Fibroblast of lung (primary cell): Measurements from ENCODE around the gene CEBPE. TPM values are rescaled to one million over a fixed set of nuclear protein-coding genes. Genes with fewer than 3 reads are reported as not detected.

Experiments
- DNase-seq, 2 donors: peaks; one replicate each; pipeline versions ENCODE4 v3.0.0 to v3.0.0-alpha.2; 2010; ENCODE audit warnings: low read depth in 2 of 2
- H2AFZ ChIP-seq: 2 replicates; pipeline ENCODE4 v1.5.1; 2012; ENCODE audit warnings: low read length, control low read depth, inconsistent platforms
- H3K27ac ChIP-seq: 2 replicates; pipeline ENCODE4 v1.5.1; 2011; ENCODE audit warnings: low read length, control low read depth; ENCODE audit not compliant: insufficient read depth
- H3K27me3 ChIP-seq: 2 replicates; pipeline ENCODE4 v1.5.1; 2011; ENCODE audit warnings: mild to moderate bottlenecking, low read length; ENCODE audit not compliant: control insufficient read depth, insufficient read depth
- H3K36me3 ChIP-seq: 2 replicates; pipeline ENCODE4 v1.5.1; 2011; ENCODE audit warnings: low read length; ENCODE audit not compliant: control insufficient read depth, insufficient read depth
- H3K4me1 ChIP-seq: 2 replicates; pipeline ENCODE4 v1.5.1; 2011; ENCODE audit warnings: low read length; ENCODE audit not compliant: control insufficient read depth, insufficient read depth; ENCODE audit errors: extremely low read depth
- H3K4me2 ChIP-seq: 2 replicates; pipeline ENCODE4 v1.5.1; 2011; ENCODE audit warnings: low read length, control low read depth; ENCODE audit not compliant: insufficient read depth; ENCODE audit errors: extremely low read depth
- H3K4me3 ChIP-seq, 4 experiments: fragments of 200-600 bp in 1 of 4; sonication (generic) in 1 of 4; replicated peaks in 1 of 4; 2 replicates each; pipeline ENCODE4 v1.5.1; 2011 to 2016; ENCODE audit warnings: low read length in 4 of 4, low read depth in 3 of 4, mild to moderate bottlenecking in 3 of 4, control low read depth in 2 of 4, inconsistent platforms in 1 of 4, mixed read lengths in 1 of 4; ENCODE audit not compliant: insufficient read depth in 1 of 4; ENCODE audit errors: control extremely low read depth in 1 of 4
- H3K79me2 ChIP-seq: 2 replicates; pipeline ENCODE4 v1.5.1; 2012; ENCODE audit warnings: mild to moderate bottlenecking, low read length, inconsistent platforms; ENCODE audit not compliant: control insufficient read depth, insufficient read depth
- H3K9ac ChIP-seq: 2 replicates; pipeline ENCODE4 v1.5.1; 2011; ENCODE audit warnings: mild to moderate bottlenecking, low read length, control low read depth; ENCODE audit not compliant: insufficient read depth
- H3K9me3 ChIP-seq: 2 replicates; pipeline ENCODE4 v1.5.1; 2012; ENCODE audit warnings: low read depth, low read length; ENCODE audit not compliant: control insufficient read depth, insufficient read depth
- H4K20me1 ChIP-seq: 2 replicates; pipeline ENCODE4 v1.5.1; 2011; ENCODE audit warnings: low read length; ENCODE audit not compliant: control insufficient read depth, insufficient read depth; ENCODE audit errors: extremely low read depth
- CTCF ChIP-seq, 2 donors: IDR thresholded peaks in 1 of 2; conservative IDR thresholded peaks in 1 of 2; 1 replicate in 1 of 2; 2 replicates in 1 of 2; pipeline ENCODE4 v1.5.1; 2011 to 2012; ENCODE audit warnings: low read length in 2 of 2, control low read depth in 1 of 2, inconsistent platforms in 1 of 2, low read depth in 1 of 2, mild to moderate bottlenecking in 1 of 2
- EZH2 ChIP-seq: IDR thresholded peaks from 2 replicates; pipeline ENCODE4 v1.5.1; 2012; ENCODE audit warnings: low read length, control low read depth, mild to moderate bottlenecking; ENCODE audit errors: missing control alignments
- polyA plus RNA-seq, 2 donors: library from polyadenylated mRNA; depleted of rRNA in 1 of 2; stranded (reverse) in 1 of 2; unstranded in 1 of 2; fragments of >200 nt; gene quantifications; 2 replicates each; pipeline ENCODE4 v1.2.1, GENCODE V29; 2011 to 2012; ENCODE audit warnings: missing spikeins in 1 of 2
- total RNA-seq: library from RNA; depleted of rRNA; stranded (reverse); fragments of >200 nt; gene quantifications from 2 replicates; pipeline ENCODE4 v1.2.1, GENCODE V29; 2014

The CEBPE gene
- total and polyA plus RNA-seq, 2 donors (not counting 1 experiment from before 2014, with no cell fraction given), result not detected

GRCh38 chr14:23068789-23069412, 50.2 kb downstream of the CEBPE start:
- Histone ChIP-seq H3K36me3 (peaks cover 25% of the 10 kb centered on the region), H3K9me3 (no peaks in the 10 kb centered on the region), H4K20me1 (no peaks in the 10 kb centered on the region), H3K27ac (no peak overlapping the region), H3K4me3 (peak overlapping the region in 2 of 4 experiments; percentile 43 to 45), H3K4me2 (peak overlapping the region; percentile 53), H3K9ac (no peak overlapping the region), H2AFZ (no peak overlapping the region), H3K4me1 (peaks cover 20% of the 10 kb centered on the region), H3K27me3 (no peaks in the 10 kb centered on the region), H3K79me2 (peaks cover 58% of the 10 kb centered on the region)
- peak; percentile 100 for TF ChIP-seq CTCF (conservative IDR thresholded peaks at IDR 0.05 in 1 of 2, IDR thresholded peaks at IDR 0.05 in 1 of 2; ENCODE audit: low read depth in 1 of 2, low read length in 2 of 2)
- TF ChIP-seq EZH2, result no peak
- peak; percentile 86 to 95 for DNase-seq

GRCh38 chr14:23067847-23068788, 50.9 kb downstream of the CEBPE start:
- Histone ChIP-seq H3K79me2 (peaks cover 58% of the 10 kb centered on the region), H3K4me2 (peak overlapping the region; percentile 53), H3K27ac (no peak overlapping the region), H3K9me3 (no peaks in the 10 kb centered on the region), H3K4me1 (peaks cover 20% of the 10 kb centered on the region), H3K27me3 (no peaks in the 10 kb centered on the region), H3K36me3 (peaks cover 29% of the 10 kb centered on the region), H2AFZ (no peak overlapping the region), H3K9ac (no peak overlapping the region), H3K4me3 (peak overlapping the region in 2 of 4 experiments; percentile 43), H4K20me1 (no peaks in the 10 kb centered on the region)
- TF ChIP-seq CTCF (conservative IDR thresholded peaks at IDR 0.05 in 1 of 2, IDR thresholded peaks at IDR 0.05 in 1 of 2; ENCODE audit: low read depth in 1 of 2, low read length in 2 of 2) (no peak), EZH2 (no peak)
- no peak for DNase-seq

Other genes with a start within 250 kb of the CEBPE start
- 71.9 and 95.5 TPM in 2 replicates for gene LRP10, start 247.5 kb downstream of the CEBPE start, total RNA-seq
- 100 and 130 TPM in 2 replicates for gene LRP10, start 247.5 kb downstream of the CEBPE start, polyA plus RNA-seq
- gene REM2, start 236.0 kb downstream of the CEBPE start, total RNA-seq, result 0.17 and 0.26 TPM in 2 replicates
- gene REM2, start 236.0 kb downstream of the CEBPE start, polyA plus RNA-seq, result 0.02 and 0.06 TPM in 2 replicates
- 44.9 and 51.0 TPM in 2 replicates for gene RBM23, start 200.1 kb downstream of the CEBPE start, total RNA-seq
- 85.0 and 85.3 TPM in 2 replicates for gene RBM23, start 200.1 kb downstream of the CEBPE start, polyA plus RNA-seq
- gene PRMT5, start 189.9 kb downstream of the CEBPE start, total RNA-seq, result 50.3 and 54.8 TPM in 2 replicates
- 91.7 and 136 TPM in 2 replicates for gene PRMT5, start 189.9 kb downstream of the CEBPE start, polyA plus RNA-seq
- gene HAUS4, start 162.2 kb downstream of the CEBPE start, total RNA-seq, result 47.9 and 53.9 TPM in 2 replicates
- 21.9 and 25.8 TPM in 2 replicates for gene HAUS4, start 162.2 kb downstream of the CEBPE start, polyA plus RNA-seq
- gene AJUBA, start 136.7 kb downstream of the CEBPE start, total RNA-seq, result 57.0 and 84.9 TPM in 2 replicates
- gene AJUBA, start 136.7 kb downstream of the CEBPE start, polyA plus RNA-seq, result 26.1 and 41.3 TPM in 2 replicates
- gene C14orf93, start 109.1 kb downstream of the CEBPE start, total RNA-seq, result 10.5 and 13.0 TPM in 2 replicates
- gene C14orf93, start 109.1 kb downstream of the CEBPE start, polyA plus RNA-seq, result 4.8 and 5.4 TPM in 2 replicates
- 166 and 204 TPM in 2 replicates for gene PSMB5, start 84.4 kb downstream of the CEBPE start, total RNA-seq
- gene PSMB5, start 84.4 kb downstream of the CEBPE start, polyA plus RNA-seq, result 237 and 276 TPM in 2 replicates
- gene PSMB11, start 77.0 kb downstream of the CEBPE start, total RNA-seq, result under 0.01 TPM in 1 of 2 replicates, not detected in the other
- gene PSMB11, start 77.0 kb downstream of the CEBPE start, polyA plus RNA-seq, result not detected in 2 replicates
- gene CDH24, start 61.7 kb downstream of the CEBPE start, total RNA-seq, result 5.6 and 6.2 TPM in 2 replicates
- gene CDH24, start 61.7 kb downstream of the CEBPE start, polyA plus RNA-seq, result 5.0 and 6.5 TPM in 2 replicates
- gene ACIN1, start 24.1 kb downstream of the CEBPE start, total RNA-seq, result 58.3 and 75.1 TPM in 2 replicates
- 94.0 and 101 TPM in 2 replicates for gene ACIN1, start 24.1 kb downstream of the CEBPE start, polyA plus RNA-seq
- gene C14orf119, start 23.8 kb downstream of the CEBPE start, total RNA-seq, result 55.0 and 60.4 TPM in 2 replicates
- 96.5 and 115 TPM in 2 replicates for gene C14orf119, start 23.8 kb downstream of the CEBPE start, polyA plus RNA-seq
- 0.17 and 1.0 TPM in 2 replicates for gene CIROP, start 14.3 kb downstream of the CEBPE start, total RNA-seq
- 0.09 and 0.61 TPM in 2 replicates for gene CIROP, start 14.3 kb downstream of the CEBPE start, polyA plus RNA-seq
- 5.1 and 10.2 TPM in 2 replicates for gene SLC7A8, start 64.4 kb upstream of the CEBPE start, total RNA-seq
- 1.4 and 12.6 TPM in 2 replicates for gene SLC7A8, start 64.4 kb upstream of the CEBPE start, polyA plus RNA-seq
- gene RNF212B, start 118.7 kb upstream of the CEBPE start, total RNA-seq, result not detected in 2 replicates
- gene RNF212B, start 118.7 kb upstream of the CEBPE start, polyA plus RNA-seq, result not detected in 2 replicates
- gene HOMEZ, start 166.9 kb upstream of the CEBPE start, total RNA-seq, result 3.3 and 4.6 TPM in 2 replicates
- 7.9 and 9.1 TPM in 2 replicates for gene HOMEZ, start 166.9 kb upstream of the CEBPE start, polyA plus RNA-seq
- gene PPP1R3E, start 183.6 kb upstream of the CEBPE start, total RNA-seq, result 2.6 TPM in 2 replicates
- 3.3 and 6.0 TPM in 2 replicates for gene PPP1R3E, start 183.6 kb upstream of the CEBPE start, polyA plus RNA-seq
- gene BCL2L2, start 187.6 kb upstream of the CEBPE start, total RNA-seq, result 17.2 and 25.4 TPM in 2 replicates
- gene BCL2L2, start 187.6 kb upstream of the CEBPE start, polyA plus RNA-seq, result 18.0 and 24.7 TPM in 2 replicates
- gene PABPN1, start 202.2 kb upstream of the CEBPE start, total RNA-seq, result 59.1 and 73.2 TPM in 2 replicates
- 152 and 158 TPM in 2 replicates for gene PABPN1, start 202.2 kb upstream of the CEBPE start, polyA plus RNA-seq
- gene SLC22A17, start 233.6 kb upstream of the CEBPE start, total RNA-seq, result 16.4 and 23.1 TPM in 2 replicates
- 3.9 and 7.9 TPM in 2 replicates for gene SLC22A17, start 233.6 kb upstream of the CEBPE start, polyA plus RNA-seq
- 8.5 and 12.2 TPM in 2 replicates for gene EFS, start 245.9 kb upstream of the CEBPE start, total RNA-seq
- 2.0 and 2.3 TPM in 2 replicates for gene EFS, start 245.9 kb upstream of the CEBPE start, polyA plus RNA-seq